ENCODE data around the gene PGAP1. TPM values are rescaled to one million over a fixed set of nuclear protein-coding genes. Genes with fewer than 3 reads are reported as not detected.
A peak's percentile ranks its signal among the peaks of the same experiment; 100 is the strongest.

The PGAP1 gene
- total and polyA plus RNA-seq, 10 of the 15 experiments (the other 5 are each of a cell fraction or from before 2014, with no cell fraction given) = 0.75 to 4.7 (median 3.0) TPM

DNA sequence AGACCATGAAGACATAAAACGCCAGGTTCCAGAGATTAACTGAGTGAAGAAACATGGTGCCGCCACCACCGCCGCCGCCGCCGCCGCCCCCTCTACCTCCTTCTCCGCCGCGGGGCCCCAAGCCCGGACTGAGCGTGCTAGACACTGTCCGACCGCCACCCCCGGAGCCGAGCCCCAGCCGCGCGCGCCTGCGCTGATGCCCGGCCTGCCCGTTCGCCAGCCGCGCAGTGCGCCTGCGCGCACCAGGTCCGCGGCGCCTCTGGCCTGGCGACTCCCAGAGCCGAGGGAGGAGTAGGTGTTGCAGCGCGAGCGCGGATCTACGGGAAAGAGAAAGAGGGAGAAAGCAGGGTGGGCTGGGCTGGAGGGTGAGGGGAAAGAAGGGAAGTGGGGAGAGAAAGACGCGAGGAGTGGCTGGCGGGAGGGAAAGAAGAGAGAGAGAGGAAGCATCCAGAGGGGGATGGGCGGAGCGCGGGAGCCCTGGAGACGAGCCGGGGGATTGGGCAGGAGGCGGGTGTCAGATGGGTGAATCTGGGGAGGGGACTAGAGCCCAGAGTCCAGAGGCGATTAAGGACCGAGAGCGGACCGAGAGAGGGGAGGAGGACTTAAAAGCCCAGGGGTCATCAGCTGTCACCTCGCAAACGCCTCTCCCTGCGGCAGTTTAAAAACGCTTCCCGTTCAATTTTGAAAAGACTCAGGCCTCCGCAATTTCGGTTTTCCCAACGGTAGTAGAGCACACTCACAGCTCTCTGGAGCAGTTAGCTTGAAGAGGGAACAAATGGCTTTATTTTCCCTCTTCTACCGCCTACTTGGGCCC, at the start of gene PGAP1 (continued):
- TF ChIP-seq NFYA (IDR thresholded peaks at IDR 0.05; ENCODE audit: borderline replicate concordance, low read depth, low read length) = no peak
- TF ChIP-seq IKZF1 (conservative IDR thresholded peaks at IDR 0.05) = peak; percentile 88
- TF ChIP-seq ZNF207 (IDR thresholded peaks at IDR 0.05; ENCODE audit: borderline replicate concordance) = peak; percentile 45; the same call in 1 of the 2 replicates
- TF ChIP-seq SRF (IDR thresholded peaks at IDR 0.05; ENCODE audit: low read depth in 2 of 2, low read length in 2 of 2) = peak in 1 of 2 experiments; percentile 3; a peak in 1 of 4 replicates
- peak; percentile 91 for TF ChIP-seq POLR2A (IDR thresholded peaks at IDR 0.05; ENCODE audit: low read depth, low read length)
- no peak; the same call in 1 of the 2 replicates for TF ChIP-seq MTA2 (IDR thresholded peaks at IDR 0.05; ENCODE audit: low read depth)
- TF ChIP-seq HDAC6 (IDR thresholded peaks at IDR 0.05; ENCODE audit: unreplicated experiment) = no peak
- TF ChIP-seq, protein P1, sequence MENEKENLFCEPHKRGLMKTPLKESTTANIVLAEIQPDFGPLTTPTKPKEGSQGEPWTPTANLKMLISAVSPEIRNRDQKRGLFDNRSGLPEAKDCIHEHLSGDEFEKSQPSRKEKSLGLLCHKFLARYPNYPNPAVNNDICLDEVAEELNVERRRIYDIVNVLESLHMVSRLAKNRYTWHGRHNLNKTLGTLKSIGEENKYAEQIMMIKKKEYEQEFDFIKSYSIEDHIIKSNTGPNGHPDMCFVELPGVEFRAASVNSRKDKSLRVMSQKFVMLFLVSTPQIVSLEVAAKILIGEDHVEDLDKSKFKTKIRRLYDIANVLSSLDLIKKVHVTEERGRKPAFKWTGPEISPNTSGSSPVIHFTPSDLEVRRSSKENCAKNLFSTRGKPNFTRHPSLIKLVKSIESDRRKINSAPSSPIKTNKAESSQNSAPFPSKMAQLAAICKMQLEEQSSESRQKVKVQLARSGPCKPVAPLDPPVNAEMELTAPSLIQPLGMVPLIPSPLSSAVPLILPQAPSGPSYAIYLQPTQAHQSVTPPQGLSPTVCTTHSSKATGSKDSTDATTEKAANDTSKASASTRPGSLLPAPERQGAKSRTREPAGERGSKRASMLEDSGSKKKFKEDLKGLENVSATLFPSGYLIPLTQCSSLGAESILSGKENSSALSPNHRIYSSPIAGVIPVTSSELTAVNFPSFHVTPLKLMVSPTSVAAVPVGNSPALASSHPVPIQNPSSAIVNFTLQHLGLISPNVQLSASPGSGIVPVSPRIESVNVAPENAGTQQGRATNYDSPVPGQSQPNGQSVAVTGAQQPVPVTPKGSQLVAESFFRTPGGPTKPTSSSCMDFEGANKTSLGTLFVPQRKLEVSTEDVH (IDR thresholded peaks at IDR 0.05; ENCODE audit: low read depth, partially characterized antibody) = peak; percentile 67
- TF ChIP-seq, protein P2, sequence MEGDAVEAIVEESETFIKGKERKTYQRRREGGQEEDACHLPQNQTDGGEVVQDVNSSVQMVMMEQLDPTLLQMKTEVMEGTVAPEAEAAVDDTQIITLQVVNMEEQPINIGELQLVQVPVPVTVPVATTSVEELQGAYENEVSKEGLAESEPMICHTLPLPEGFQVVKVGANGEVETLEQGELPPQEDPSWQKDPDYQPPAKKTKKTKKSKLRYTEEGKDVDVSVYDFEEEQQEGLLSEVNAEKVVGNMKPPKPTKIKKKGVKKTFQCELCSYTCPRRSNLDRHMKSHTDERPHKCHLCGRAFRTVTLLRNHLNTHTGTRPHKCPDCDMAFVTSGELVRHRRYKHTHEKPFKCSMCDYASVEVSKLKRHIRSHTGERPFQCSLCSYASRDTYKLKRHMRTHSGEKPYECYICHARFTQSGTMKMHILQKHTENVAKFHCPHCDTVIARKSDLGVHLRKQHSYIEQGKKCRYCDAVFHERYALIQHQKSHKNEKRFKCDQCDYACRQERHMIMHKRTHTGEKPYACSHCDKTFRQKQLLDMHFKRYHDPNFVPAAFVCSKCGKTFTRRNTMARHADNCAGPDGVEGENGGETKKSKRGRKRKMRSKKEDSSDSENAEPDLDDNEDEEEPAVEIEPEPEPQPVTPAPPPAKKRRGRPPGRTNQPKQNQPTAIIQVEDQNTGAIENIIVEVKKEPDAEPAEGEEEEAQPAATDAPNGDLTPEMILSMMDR (IDR thresholded peaks at IDR 0.05 in 2 of 3, conservative IDR thresholded peaks at IDR 0.05 in 1 of 3; ENCODE audit: control insufficient read depth in 2 of 3, extremely low read depth in 1 of 3, insufficient read depth in 1 of 3, low read depth in 3 of 3, low read length in 3 of 3) = no peak
- TF ChIP-seq, protein P3, sequence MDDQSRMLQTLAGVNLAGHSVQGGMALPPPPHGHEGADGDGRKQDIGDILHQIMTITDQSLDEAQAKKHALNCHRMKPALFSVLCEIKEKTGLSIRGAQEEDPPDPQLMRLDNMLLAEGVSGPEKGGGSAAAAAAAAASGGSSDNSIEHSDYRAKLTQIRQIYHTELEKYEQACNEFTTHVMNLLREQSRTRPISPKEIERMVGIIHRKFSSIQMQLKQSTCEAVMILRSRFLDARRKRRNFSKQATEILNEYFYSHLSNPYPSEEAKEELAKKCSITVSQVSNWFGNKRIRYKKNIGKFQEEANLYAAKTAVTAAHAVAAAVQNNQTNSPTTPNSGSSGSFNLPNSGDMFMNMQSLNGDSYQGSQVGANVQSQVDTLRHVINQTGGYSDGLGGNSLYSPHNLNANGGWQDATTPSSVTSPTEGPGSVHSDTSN (IDR thresholded peaks at IDR 0.05; ENCODE audit: insufficient replicate concordance, low read depth, low read length) = no peak
- no peak for TF ChIP-seq SP1 (IDR thresholded peaks at IDR 0.05; ENCODE audit: low read depth, low read length)
- TF ChIP-seq, protein P4, sequence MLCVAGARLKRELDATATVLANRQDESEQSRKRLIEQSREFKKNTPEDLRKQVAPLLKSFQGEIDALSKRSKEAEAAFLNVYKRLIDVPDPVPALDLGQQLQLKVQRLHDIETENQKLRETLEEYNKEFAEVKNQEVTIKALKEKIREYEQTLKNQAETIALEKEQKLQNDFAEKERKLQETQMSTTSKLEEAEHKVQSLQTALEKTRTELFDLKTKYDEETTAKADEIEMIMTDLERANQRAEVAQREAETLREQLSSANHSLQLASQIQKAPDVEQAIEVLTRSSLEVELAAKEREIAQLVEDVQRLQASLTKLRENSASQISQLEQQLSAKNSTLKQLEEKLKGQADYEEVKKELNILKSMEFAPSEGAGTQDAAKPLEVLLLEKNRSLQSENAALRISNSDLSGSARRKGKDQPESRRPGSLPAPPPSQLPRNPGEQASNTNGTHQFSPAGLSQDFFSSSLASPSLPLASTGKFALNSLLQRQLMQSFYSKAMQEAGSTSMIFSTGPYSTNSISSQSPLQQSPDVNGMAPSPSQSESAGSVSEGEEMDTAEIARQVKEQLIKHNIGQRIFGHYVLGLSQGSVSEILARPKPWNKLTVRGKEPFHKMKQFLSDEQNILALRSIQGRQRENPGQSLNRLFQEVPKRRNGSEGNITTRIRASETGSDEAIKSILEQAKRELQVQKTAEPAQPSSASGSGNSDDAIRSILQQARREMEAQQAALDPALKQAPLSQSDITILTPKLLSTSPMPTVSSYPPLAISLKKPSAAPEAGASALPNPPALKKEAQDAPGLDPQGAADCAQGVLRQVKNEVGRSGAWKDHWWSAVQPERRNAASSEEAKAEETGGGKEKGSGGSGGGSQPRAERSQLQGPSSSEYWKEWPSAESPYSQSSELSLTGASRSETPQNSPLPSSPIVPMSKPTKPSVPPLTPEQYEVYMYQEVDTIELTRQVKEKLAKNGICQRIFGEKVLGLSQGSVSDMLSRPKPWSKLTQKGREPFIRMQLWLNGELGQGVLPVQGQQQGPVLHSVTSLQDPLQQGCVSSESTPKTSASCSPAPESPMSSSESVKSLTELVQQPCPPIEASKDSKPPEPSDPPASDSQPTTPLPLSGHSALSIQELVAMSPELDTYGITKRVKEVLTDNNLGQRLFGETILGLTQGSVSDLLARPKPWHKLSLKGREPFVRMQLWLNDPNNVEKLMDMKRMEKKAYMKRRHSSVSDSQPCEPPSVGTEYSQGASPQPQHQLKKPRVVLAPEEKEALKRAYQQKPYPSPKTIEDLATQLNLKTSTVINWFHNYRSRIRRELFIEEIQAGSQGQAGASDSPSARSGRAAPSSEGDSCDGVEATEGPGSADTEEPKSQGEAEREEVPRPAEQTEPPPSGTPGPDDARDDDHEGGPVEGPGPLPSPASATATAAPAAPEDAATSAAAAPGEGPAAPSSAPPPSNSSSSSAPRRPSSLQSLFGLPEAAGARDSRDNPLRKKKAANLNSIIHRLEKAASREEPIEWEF (IDR thresholded peaks at IDR 0.05; ENCODE audit: insufficient replicate concordance, low read depth, low read length) = no peak
- peak; percentile 79 to 82 for TF ChIP-seq IKZF2 (IDR thresholded peaks at IDR 0.05)
- no peak for TF ChIP-seq ZSCAN29 (IDR thresholded peaks at IDR 0.05)
- TF ChIP-seq, protein P5, sequence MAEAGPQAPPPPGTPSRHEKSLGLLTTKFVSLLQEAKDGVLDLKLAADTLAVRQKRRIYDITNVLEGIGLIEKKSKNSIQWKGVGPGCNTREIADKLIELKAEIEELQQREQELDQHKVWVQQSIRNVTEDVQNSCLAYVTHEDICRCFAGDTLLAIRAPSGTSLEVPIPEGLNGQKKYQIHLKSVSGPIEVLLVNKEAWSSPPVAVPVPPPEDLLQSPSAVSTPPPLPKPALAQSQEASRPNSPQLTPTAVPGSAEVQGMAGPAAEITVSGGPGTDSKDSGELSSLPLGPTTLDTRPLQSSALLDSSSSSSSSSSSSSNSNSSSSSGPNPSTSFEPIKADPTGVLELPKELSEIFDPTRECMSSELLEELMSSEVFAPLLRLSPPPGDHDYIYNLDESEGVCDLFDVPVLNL (IDR thresholded peaks at IDR 0.05; ENCODE audit: low read depth, low read length) = no peak
- no peak for TF ChIP-seq CHD4 (IDR thresholded peaks at IDR 0.05)

All from GM12878 (cell line).